BE2C (cell line): Measurements from ENCODE around the gene METTL22.

Source experiments
- DNase-seq: peaks from one replicate; pipeline ENCODE4 v3.0.0-alpha.2; 2020
- H3K27me3 ChIP-seq: fragments of 250-450 bp; sonication (Bioruptor Pico); 2 replicates; pipeline ENCODE4 v1.5.1; 2020; ENCODE audit warnings: mild to moderate bottlenecking
- H3K36me3 ChIP-seq: fragments of 250-450 bp; sonication (Bioruptor Pico); 2 replicates; pipeline ENCODE4 v1.5.1; 2020; ENCODE audit warnings: mild to moderate bottlenecking
- H3K4me1 ChIP-seq: fragments of 250-450 bp; sonication (Bioruptor Pico); 2 replicates; pipeline ENCODE4 v1.5.1; 2020
- H3K4me3 ChIP-seq: 2 replicates; pipeline ENCODE4 v1.5.1; 2011; ENCODE audit warnings: low read depth, low read length
- H3K9me3 ChIP-seq: fragments of 250-450 bp; sonication (Bioruptor Pico); 2 replicates; pipeline ENCODE4 v1.5.1; 2020
- CTCF ChIP-seq: IDR thresholded peaks from 2 replicates; pipeline ENCODE4 v1.5.1; 2012; ENCODE audit warnings: mild to moderate bottlenecking, low read depth, low read length

The METTL22 gene

GRCh38 chr16:8576141-8577004, 45.1 kb upstream of the METTL22 start:
- no peaks in the 10 kb centered on the region for H3K36me3 ChIP-seq
- no peak for DNase-seq
- no peak for TF ChIP-seq CTCF
- H3K4me3 ChIP-seq = no peak overlapping the region
- no peaks in the 10 kb centered on the region for H3K9me3 ChIP-seq
- 0 out of 2 replicates have a peak, but pooled peaks cover 8% of the 10 kb centered on the region for H3K27me3 ChIP-seq
- no peaks in the 10 kb centered on the region for H3K4me1 ChIP-seq

GRCh38 chr16:8577678-8578304, 43.7 kb upstream of the METTL22 start:
- no peak for DNase-seq
- no peaks in the 10 kb centered on the region for H3K4me1 ChIP-seq
- H3K9me3 ChIP-seq = no peaks in the 10 kb centered on the region
- no peaks in the 10 kb centered on the region for H3K36me3 ChIP-seq
- H3K27me3 ChIP-seq = 0 out of 2 replicates have a peak, but pooled peaks cover 8% of the 10 kb centered on the region
- TF ChIP-seq CTCF = no peak
- H3K4me3 ChIP-seq = no peak overlapping the region

GRCh38 chr16:8579559-8579958, 41.9 kb upstream of the METTL22 start:
- H3K36me3 ChIP-seq = no peaks in the 10 kb centered on the region
- 0 out of 2 replicates have a peak, but pooled peaks cover 8% of the 10 kb centered on the region for H3K27me3 ChIP-seq
- no peak for DNase-seq
- H3K4me1 ChIP-seq = no peaks in the 10 kb centered on the region
- TF ChIP-seq CTCF = no peak
- H3K4me3 ChIP-seq = no peak overlapping the region
- no peaks in the 10 kb centered on the region for H3K9me3 ChIP-seq

- DNase-seq = no peak
- Histone ChIP-seq H3K27me3 (peaks cover 7% of the 10 kb centered on the region; the same call in 1 of the 2 replicates), H3K9me3 (no peaks in the 10 kb centered on the region), H3K4me3 (no peak overlapping the region), H3K36me3 (no peaks in the 10 kb centered on the region), H3K4me1 (no peaks in the 10 kb centered on the region)
- TF ChIP-seq CTCF = no peak
Measured at GRCh38 chr16:8581831-8582580, 39.5 kb upstream of the METTL22 start.

GRCh38 chr16:8583199-8583598, 38.3 kb upstream of the METTL22 start:
- Histone ChIP-seq H3K36me3 (no peaks in the 10 kb centered on the region), H3K27me3 (peaks cover 15% of the 10 kb centered on the region), H3K4me3 (no peak overlapping the region), H3K9me3 (no peaks in the 10 kb centered on the region), H3K4me1 (no peaks in the 10 kb centered on the region)
- TF ChIP-seq CTCF = no peak
- DNase-seq = no peak
